HG02623 (cell line): ENCODE measurements around the gene RHBDL1.

ENCODE experiments used
- ATAC-seq: cut with Tn5 transposase; IDR thresholded peaks from one replicate; pipeline ENCODE4 v1.9.1; 2021; ENCODE audit warnings: moderate library complexity; ENCODE audit not compliant: unreplicated experiment

The RHBDL1 gene

DNA sequence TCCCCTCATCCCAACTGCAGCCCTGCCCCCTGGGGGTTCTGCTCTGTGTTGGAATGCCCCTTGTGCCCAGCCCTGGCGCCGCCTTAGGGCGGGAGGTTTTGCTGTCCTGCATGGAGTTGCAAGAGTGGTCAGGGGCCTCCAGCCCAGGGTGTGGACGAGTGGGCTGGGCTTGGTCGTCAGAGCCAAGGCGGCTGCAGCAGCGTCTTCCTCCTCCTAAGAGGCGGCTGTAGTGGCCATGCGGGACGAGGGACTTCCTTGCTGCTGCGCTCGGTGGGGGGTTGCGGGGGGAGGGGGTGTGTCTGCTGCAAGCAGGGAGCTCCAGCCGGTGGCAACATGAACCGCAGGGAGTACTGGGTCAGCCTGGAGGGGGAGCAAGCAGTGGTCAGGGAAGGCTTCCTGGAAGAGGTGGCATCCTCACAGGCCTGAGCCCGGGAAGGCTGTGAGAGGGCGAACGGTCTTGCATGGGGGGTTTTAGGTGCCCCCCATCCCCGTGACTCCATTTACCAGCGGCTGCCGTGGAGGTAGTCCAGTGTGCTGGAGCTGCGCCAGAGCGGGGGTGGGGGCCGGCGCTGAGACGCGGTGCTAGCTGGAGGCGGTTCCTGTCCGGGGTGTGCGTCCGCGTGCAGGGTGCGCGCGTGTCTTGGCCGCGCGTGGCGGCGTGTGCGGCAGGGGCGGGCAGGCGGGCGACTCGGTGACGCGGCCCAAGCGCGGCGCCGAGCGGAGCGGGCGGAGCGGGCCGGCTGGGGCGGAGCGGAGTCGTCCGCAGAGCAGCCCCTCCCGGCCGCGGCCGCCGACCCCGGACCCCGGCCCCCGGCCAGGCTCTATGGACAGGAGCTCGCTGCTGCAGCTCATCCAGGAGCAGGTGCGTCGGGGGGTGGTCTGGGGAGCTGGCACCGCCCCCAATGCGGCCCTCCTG is at the start of gene RHBDL1:
RHBDL1 (plus strand) TSS at position 704 of the 916 bp plus-strand sequence; CDS start at position 824, 120 bp downstream.
- ATAC-seq = no peak

DNA sequence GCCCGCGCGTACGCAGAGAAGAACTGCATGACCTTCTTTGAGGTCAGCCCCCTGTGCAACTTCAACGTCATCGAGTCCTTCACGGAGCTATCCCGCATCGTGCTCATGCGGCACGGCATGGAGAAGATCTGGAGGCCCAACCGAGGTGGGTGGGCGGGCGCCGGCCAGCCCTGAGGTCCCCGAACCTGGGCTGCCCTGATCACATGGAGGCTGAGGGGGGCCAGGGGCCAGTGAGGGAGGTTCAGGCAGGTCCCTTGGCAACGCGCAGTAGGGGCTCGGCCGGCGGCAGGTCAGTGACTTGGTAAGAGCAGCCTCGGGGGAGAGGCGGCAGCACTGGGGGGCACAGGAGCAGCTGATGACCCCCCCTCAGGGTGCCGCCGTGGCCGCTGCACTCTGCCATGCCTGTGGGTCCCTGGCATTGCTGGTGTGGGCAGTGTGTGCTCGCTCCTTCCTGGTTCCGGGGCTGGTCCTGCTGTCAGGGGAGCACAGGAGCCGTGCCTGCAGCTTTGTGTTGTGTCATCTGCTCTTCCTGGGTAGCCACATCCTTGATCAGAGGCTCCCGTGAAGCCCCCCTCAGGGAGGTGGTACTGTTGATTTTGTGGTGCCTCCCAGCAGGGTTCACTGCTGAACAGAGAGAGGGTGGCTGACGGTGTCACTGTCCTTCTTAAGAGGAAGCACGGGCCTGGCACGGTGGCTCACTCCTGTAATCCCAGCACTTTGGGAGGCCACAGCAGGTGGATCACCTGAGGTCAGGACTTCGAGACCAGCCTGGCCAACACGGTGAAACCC is 49.3 kb upstream of the RHBDL1 start:
- ATAC-seq = no peak

DNA sequence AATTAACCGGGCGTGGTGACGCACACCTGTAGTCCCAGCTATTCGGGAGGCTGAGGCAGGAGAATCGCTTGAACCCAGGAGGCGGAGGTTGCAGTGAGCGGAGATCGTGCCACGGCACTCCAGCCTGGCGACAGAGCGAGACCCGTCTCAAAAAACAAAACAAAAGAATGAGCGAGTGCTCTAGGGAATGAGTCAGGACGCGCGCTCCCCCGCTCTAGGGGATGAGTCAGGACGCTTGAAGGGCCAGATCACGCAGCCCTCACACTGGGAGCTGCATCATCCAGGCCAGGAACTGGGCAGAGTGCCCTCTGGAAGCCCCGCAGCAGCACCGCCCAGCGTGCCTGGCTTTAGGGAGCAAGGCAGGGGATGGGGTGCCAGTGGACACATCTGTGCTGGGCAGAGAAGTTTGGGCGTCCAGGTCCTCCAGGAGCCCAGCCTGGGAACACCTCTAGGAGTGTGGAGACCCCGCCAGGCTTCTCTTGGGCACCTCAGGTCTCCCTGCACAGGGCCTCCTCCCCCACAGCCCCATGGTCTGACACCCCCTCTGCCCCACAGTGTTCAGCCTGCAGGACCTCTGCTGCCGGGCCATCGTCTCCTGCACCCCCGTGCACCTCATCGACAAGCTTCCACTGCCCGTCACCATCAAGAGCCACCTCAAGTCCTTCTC is 48.6 kb upstream of the RHBDL1 start:
- no peak for ATAC-seq

DNA sequence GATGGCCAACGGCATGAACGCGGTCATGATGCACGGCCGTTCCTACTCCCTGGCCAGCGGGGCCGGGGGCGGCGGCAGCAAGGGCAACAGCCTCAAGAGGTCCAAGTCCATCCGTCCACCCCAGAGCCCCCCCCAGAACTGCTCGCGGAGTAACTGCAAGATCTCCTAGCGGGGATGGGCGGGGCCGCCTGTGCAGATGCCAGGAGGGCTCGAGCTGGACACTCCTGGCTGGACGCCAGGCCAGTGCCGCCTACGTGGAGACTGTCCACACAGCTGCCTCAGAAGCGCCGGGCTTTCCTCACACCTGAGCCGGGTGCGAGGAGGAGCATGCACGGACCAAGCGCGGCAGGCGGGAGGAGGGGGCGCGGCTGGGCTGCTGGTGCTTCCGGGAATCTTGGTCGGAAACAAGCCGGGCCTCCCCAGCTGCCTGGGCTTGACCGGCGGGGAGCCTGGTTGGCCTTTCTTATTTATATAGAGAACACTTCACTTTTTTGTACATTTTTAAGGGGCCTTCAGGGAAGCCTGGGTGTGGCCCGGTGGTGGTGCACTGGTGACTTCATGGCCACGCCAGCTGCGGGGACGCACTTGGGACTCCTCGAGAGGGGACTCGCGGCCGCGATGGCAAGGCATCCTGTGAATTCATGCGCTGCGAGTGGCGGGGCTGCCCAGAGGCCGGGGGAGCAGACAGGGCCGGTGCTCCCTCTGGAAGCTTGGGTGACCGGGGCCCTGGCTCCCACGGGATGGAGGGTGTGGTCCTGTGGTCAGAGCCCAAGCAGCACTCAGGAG is 47.8 kb upstream of the RHBDL1 start:
- ATAC-seq = no peak

DNA sequence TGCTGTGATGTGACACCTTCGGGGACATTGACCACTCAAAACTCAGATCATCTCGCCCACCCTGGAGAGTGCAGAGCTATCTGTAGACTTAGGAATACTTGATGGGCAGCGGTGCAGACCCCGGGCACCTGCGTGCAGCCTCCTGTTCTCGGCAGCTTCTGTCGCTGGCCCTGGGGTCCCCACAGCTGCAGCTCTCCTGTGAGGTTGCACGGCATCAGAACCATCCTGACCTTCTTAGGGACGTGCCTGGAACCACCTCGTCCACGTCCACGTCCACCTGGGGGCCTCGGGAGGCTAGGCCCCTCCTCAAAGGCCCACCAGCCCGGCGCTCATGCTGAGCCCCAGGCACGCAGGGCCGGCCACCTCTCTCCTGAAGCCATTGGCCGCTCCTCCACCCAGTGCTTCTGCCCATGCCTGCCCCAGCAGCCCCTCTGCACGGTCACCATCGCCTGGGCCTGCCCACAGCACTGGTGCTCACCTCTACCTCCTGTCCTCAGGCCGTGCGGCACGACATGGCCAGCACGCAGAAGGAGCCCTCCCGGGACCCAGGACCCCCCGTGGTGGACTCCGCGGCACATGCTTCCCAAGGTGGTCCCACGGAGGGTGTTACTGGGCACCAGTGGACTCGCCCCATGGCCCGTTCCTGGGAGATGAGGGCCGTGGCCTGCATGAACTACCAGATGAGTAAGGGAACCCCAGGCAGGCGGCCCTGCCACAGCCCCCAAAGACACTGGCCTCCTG is 47.0 kb upstream of the RHBDL1 start:
- ATAC-seq = no peak

DNA sequence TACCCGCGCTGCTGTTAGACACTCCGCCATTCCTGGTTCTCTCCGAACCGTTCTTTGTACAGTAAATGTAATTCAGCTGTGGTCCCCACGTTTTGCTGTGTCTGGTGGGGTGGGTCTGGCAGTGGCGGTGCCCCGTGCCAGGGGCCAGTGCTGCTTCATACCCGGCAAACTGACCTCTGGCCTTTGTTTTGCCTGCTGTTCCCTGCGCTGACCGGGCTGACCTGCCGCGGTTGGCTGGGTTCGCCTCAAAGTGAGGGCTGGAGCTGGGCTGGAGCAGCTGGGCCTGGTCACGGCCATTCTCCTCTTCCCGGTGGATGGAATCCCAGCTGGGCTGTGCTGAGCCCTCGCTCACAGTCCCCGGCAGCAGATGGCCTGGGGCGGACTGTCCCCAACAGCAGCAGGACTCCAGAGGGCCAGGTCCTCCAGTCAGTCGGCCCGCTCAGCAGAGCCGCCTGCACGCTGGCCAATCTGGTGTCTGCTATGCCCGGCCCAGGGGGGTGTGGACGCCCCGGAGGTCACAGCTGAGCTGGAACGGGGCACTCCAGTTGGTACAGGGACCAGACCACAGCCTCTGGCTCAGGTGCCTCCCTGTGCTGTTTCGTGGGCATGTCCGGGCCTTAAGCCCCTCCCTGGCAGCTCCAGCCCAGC is 46.2 kb upstream of the RHBDL1 start:
- ATAC-seq = no peak

DNA sequence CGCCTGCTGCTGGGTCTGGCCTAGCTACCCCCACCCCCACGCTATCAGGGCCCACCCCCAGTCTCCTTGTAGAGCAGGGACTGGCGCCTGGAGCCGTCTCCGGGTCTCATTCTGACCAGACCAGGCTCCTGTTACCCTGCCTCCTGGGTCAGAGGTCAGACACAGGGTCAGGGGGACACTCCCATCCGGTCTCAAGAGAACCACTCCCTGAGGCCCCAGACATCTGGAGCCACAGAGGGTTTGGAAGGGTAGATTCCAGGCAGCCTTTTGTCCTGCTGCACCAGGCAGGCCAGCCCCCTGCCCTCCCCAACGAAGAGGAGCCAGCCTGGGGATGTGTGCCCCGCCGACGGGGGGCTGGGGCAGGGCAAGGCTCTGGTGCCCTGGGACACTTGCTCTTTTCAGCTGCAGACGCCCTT is 45.6 kb upstream of the RHBDL1 start:
- ATAC-seq = no peak

DNA sequence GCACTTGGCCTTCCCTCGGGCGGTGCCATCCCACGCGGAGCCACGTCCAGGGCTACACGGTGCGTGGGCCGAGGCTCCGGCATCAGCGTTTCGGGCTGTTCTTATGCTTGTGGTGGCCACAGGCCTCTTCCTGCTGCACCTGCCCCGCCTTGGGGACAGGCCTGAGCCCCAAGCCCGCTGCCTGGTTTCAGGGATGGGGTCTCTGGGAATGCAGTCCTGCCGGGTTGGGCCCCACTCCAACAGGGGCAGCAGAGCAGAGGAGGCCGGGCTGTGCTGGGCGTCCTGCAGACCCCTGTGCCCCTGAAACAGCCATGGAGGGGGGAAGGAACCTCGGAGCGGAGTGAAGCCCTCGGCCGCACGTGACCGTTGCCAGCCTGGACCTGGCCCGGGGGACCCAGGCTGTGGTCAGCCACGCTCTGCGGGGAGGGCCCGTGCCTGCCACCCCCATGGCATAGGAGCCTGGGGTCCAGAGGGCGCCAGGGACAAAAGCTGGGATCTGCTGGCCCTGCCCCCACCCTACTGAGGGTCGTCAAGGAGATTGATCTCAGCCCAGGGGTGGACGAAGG is 45.1 kb upstream of the RHBDL1 start:
- no peak for ATAC-seq

DNA sequence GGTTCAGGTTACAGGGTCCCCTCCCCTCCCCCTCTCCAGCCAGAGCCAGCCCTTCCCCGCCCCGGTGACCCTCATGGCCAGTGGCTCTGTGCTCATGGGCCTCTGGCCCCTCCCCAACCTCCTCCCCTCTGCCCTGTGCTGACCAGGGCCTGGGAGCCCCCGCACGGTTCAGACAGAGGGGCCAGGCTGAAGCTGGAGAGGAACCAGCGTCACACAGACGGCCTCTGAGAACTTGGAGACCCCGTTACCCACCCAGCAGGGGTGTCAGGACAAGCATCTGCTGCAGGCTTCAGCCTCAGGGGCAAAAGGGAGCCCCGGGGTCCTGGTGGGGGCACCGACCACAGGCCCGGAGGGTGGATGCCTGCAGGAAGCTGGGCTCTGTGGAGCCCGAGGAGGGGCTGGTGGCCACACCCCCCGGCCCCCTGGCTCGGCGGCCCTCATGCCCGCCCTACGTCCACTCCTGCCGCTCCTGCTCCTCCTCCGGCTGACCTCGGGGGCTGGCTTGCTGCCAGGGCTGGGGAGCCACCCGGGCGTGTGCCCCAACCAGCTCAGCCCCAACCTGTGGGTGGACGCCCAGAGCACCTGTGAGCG is 44.6 kb upstream of the RHBDL1 start, which contains the start of gene WFIKKN1:
WFIKKN1 (plus strand) TSS at position 171 of the 591 bp plus-strand sequence; CDS start at position 440, 269 bp downstream.
- no peak for ATAC-seq

DNA sequence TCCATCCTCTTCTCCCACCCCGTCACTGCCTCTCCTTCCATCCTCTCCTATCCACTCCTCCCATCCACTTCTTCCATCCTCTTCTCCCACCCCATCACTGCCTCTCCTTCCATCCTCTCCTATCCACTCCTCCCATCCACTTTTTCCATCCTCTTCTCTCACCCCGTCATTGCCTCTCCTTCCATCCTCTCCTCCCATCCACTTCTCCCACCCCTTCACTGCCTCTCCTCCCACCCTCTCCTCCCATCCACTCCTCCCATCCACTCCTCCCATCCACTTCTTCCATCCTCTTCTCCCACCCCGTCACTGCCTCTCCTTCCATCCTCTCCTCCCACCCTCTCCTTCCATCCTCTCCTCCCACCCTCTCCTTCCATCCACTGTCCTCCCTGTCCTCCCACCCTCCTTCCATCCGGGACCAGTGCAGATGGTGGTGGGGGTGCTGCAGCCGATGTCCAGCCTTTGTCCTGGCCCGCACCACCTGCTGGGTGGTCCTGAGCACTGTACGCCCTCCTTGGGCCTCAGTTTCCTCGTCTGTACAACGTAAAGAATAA is 43.6 kb upstream of the RHBDL1 start:
- no peak for ATAC-seq

DNA sequence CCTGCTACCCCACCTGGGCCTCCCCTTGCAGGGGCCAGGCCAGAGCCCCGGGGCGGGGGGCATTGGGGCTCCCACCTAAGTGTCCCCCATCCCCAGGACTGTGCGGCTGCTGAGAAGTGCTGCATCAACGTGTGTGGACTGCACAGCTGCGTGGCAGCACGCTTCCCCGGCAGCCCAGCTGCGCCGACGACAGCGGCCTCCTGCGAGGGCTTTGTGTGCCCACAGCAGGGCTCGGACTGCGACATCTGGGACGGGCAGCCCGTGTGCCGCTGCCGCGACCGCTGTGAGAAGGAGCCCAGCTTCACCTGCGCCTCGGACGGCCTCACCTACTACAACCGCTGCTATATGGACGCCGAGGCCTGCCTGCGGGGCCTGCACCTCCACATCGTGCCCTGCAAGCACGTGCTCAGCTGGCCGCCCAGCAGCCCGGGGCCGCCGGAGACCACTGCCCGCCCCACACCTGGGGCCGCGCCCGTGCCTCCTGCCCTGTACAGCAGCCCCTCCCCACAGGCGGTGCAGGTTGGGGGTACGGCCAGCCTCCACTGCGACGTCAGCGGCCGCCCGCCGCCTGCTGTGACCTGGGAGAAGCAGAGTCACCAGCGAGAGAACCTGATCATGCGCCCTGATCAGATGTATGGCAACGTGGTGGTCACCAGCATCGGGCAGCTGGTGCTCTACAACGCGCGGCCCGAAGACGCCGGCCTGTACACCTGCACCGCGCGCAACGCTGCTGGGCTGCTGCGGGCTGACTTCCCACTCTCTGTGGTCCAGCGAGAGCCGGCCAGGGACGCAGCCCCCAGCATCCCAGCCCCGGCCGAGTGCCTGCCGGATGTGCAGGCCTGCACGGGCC is 42.8 kb upstream of the RHBDL1 start:
- ATAC-seq = no peak

DNA sequence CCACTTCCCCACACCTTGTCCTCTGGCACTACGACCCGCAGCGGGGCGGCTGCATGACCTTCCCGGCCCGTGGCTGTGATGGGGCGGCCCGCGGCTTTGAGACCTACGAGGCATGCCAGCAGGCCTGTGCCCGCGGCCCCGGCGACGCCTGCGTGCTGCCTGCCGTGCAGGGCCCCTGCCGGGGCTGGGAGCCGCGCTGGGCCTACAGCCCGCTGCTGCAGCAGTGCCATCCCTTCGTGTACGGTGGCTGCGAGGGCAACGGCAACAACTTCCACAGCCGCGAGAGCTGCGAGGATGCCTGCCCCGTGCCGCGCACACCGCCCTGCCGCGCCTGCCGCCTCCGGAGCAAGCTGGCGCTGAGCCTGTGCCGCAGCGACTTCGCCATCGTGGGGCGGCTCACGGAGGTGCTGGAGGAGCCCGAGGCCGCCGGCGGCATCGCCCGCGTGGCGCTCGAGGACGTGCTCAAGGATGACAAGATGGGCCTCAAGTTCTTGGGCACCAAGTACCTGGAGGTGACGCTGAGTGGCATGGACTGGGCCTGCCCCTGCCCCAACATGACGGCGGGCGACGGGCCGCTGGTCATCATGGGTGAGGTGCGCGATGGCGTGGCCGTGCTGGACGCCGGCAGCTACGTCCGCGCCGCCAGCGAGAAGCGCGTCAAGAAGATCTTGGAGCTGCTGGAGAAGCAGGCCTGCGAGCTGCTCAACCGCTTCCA is 42.0 kb upstream of the RHBDL1 start:
- ATAC-seq = no peak

DNA sequence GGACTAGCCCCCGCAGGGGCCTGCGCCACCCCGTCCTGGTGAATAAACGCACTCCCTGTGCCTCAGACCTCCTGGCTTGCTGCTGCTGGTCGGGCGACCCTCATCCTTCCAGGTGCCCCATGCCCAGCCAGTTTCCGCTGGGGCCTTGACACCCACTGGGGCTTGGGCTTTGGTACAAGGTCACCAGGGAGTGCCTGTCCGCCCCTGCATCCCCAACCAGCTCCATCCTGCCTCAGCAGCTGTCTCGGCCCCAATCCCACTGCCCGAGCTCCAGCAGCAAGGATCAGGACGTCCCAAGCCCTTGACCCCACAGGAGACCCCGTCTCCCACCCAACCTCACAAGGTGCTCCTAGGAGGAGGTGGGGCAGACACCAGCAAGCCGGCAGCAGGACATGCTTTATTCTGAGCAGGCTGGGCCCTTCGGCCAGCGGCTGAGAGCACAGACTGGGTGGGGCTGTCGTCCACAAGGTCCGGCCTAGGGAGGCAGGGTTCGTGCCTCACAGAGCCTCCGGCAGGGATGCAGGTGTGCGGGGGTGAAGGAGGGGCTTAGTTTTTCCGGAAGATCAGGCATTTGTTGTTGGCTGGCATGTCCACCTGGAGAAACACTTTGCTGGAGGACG is 41.3 kb upstream of the RHBDL1 start:
- no peak for ATAC-seq

DNA sequence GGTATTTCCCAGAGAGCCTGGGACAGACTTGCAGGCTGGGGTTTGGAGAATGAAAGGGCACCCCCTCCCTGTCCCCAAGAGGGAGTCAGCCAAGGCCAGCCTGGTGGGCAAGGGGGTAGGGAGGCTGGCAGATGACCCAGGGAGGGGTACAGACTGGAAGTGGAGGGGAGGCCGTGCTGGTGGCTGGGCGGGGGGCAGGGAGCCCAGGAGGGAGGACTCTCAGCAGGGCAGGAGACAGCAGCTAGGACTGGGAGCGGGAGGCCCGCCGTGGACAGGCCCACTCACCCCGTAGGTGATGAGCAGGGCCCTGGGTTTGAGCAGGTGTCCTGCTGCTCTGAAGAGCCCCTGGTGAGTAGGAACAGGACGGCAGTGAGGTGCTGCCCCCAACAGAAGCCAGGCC is 40.5 kb upstream of the RHBDL1 start:
- ATAC-seq = no peak

DNA sequence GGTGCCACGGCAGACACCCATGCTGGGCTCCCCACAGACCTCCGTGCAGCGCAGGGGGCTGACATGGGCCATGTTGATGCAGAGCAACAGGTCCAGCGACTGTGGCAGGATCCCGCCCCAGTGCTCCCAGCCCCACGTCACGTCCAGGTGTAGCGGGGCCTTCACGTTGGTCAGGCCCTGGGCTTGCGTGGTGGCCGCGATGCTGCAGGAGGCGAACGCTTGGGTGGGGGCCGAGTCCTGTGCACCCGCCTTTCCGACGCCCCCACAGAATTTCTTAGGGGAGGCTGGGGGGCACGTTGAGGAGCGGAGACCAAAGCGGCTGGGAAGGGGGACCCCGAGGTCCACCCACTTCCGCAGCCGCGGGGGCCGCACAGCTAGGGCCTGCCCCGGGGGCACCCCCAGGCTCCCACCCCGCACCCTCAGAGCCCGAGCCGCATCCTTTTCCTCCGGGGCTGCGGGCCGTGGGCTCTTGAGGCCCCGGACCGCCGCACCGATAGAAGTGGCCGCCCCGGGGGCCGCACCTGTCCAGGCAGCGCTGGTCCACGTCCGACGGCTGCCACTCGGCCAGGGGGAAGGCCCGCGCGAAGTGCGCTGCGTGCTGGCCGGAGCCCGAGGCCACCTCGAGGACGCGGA is 39.8 kb upstream of the RHBDL1 start:
- ATAC-seq = no peak
